HFF-Myc (cell line): ENCODE measurements around the gene LRMDA.

Source experiments
- DNase-seq: peaks from one replicate; pipeline ENCODE4 v3.0.0-alpha.2; 2011; ENCODE audit warnings: low read depth; ENCODE audit errors: extremely low read depth
- H3K4me3 ChIP-seq: replicated peaks from 2 replicates; pipeline ENCODE4 v1.5.1; 2011; ENCODE audit warnings: low read depth, mild to moderate bottlenecking, control low read depth, low read length
- CTCF ChIP-seq: IDR thresholded peaks from 2 replicates; pipeline ENCODE4 v1.5.1; 2012; ENCODE audit warnings: mild to moderate bottlenecking, low read depth, low read length, control low read depth; ENCODE audit errors: missing control alignments

Gene LRMDA

GRCh38 chr10:76012716-76013327 is 581.4 kb downstream of the LRMDA start:
- no peak for TF ChIP-seq CTCF
- DNase-seq = no peak
- no peak overlapping the region for H3K4me3 ChIP-seq

- TF ChIP-seq CTCF = no peak
- no peak for DNase-seq
- no peak overlapping the region for H3K4me3 ChIP-seq
Measured at GRCh38 chr10:76015245-76015644, 583.8 kb downstream of the LRMDA start.

- no peak for TF ChIP-seq CTCF
- H3K4me3 ChIP-seq = no peak overlapping the region
- DNase-seq = no peak
Measured at GRCh38 chr10:76017026-76017732, 585.8 kb downstream of the LRMDA start.

- no peak for TF ChIP-seq CTCF
- no peak for DNase-seq
- no peak overlapping the region for H3K4me3 ChIP-seq
Measured at GRCh38 chr10:76017733-76018433, 586.5 kb downstream of the LRMDA start.

- no peak for DNase-seq
- H3K4me3 ChIP-seq = no peak overlapping the region
- TF ChIP-seq CTCF = no peak
Measured at GRCh38 chr10:76020630-76021029, 589.2 kb downstream of the LRMDA start.

- DNase-seq = no peak
- no peak for TF ChIP-seq CTCF
- H3K4me3 ChIP-seq = no peak overlapping the region
Measured at GRCh38 chr10:76021398-76021797, 590.0 kb downstream of the LRMDA start.
